GM21825 (cell line): ENCODE measurements around the gene CDKAL1.
"Not testable (repeated sequence)": the region's sequence is repeated elsewhere in the genome, so short reads cannot be mapped to it uniquely, and the experiment has no call there.

Experiments
- ATAC-seq: cut with Tn5 transposase; IDR thresholded peaks from one replicate; pipeline ENCODE4 v1.9.1; 2021; ENCODE audit warnings: mild to moderate bottlenecking, moderate library complexity; ENCODE audit not compliant: unreplicated experiment

Gene CDKAL1

GRCh38 chr6:20632696-20633095 is 98.4 kb downstream of the CDKAL1 start:
- no peak for ATAC-seq

GRCh38 chr6:20633566-20634340 is 99.5 kb downstream of the CDKAL1 start:
- ATAC-seq = no peak

GRCh38 chr6:20639161-20639560 is 104.9 kb downstream of the CDKAL1 start:
- ATAC-seq = no peak

DNA sequence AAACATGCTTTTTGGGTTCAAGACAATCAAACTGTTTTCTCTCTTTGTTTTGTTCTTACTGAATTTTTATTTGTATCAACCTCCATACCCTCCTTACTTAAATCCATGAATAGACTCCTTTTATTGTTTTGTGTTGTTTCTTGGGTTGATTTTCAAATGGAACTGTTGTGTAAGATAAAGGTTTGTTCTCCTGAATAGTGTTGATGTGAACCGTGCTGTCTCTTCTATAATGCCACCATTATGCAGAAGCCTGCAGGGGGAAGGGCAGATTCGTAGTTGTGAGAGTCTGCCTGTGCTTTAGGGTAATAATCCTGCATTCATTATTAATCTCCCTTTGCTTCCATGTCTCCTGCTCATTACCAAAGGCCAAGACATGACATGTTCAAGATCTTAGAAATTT is 105.9 kb downstream of the CDKAL1 start:
- no peak for ATAC-seq

GRCh38 chr6:20642441-20642840 is 108.2 kb downstream of the CDKAL1 start:
- ATAC-seq = no peak

DNA sequence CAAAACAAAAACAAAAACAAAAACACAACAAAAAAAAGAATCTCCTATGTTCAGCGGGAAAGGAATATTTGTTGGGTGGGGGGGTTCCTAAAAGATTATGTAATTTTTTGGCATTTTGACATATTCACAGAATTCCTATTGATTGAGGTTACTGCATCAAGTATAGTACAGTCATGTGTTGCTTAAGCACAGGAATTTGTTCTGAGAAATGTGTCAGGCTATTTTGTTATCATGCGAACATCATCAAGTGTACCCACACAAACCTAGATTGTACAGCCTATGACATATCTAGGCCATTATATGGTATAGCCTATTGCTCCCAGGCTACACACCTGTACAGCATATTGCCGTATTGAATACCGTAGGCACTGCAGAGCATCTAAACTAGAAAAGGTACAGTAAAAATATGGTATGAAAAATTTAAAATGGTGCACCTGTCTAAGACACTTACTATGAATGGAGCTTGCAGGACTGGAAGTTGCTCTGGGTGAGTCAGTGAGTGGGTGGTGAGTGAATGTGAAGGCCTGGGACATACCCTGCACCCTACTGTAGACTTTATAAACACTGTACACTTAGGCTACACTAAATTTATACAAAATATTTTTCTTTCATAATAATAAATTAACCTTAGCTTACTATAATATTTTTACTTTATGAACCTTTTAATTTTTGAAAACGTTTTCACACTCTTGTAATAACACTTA is 110.6 kb downstream of the CDKAL1 start:
- ATAC-seq = no peak

GRCh38 chr6:20645572-20645971 is 111.3 kb downstream of the CDKAL1 start:
- not testable (repeated sequence) for ATAC-seq

DNA sequence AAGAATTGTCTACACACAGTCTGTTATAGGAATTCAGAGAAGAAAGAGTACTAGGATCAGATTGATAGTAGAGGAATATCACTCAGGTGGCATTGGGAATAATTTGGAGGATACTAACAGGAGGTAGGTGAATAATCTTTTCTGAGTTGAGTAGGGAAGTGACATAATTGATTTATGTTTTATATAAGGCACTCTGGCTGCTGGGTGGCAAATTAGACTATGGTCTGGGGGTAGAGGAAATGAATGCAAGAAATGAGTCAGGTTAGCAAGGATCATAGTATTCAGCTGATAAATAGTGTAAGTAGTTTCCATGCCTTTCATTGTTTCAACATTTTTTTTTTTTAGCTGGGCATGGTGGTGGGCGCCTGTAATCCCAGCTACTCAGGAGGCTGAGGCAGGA is 113.3 kb downstream of the CDKAL1 start:
- ATAC-seq = no peak

DNA sequence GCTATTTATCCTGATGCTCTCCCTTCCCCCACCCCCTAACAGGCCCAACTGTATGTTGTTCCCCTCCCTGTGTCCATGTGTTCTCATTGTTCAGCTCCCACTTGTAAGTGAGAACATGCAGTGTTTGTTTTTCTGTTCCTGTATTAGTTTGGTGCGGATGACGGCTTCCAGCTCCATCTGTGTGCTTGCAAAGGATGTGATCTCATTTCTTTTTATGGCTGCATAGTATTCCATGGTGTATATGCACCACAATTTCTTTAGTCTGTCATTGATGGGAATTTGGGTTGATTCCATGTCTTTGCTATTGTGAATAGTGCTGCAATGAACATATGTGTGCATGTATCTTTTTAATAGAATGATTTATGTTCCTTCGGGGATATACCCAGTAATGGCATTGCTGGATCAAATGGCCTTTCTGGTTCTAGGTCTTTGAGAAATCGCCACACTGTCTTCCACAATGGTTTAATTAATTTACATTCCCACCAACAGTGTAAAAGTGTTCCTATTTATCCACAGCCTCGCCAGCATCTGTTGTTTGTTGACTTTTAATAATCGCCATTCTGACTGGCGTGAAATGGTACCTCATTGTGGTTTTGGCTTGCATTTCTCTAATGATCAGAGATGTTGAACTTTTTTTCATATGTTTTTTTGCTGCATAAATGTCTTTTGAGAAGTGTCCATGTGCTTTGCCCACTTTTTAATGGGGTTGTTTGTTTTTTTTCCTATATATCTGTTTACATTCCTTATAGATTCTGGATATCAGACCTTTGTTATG is 115.6 kb downstream of the CDKAL1 start:
- ATAC-seq = not testable (repeated sequence)

DNA sequence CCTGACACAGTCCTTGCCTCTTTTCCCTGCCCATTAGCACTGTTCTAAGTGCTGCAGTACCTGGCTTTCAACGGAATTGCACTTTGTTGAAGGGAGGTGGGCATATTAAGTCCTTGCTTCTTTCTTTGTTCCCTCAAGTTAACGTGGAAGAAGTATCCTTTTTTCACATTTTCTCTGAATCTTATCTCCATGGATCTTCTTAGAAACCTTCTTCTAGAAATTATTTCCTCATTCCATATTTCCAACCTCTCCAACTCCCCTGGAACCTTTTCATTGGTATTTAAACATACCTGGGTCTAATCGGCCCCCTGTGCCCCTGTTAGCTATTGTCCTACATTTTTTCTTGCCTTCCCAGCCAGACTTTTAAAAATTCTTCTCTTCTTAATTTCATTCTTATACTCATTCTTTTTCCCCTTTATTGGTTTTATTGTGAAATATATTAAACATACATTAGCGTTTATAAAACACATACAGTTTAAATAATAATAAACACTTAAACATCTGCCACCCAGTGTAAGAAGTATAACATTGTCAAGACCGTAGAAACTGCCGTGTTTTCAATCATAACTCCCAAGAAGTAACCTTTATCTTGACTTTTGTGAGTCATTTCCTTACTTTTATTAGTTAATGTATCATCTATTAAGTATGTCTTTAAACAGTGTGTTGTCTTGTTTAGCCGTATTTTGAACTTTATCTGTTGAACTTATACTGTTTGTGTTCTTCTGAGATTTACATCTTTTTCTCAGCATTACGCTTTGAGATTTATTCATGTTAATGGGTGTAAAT is 118.2 kb downstream of the CDKAL1 start:
- no peak for ATAC-seq

- no peak for ATAC-seq
Observed at GRCh38 chr6:20653085-20653479, 118.8 kb downstream of the CDKAL1 start.

DNA sequence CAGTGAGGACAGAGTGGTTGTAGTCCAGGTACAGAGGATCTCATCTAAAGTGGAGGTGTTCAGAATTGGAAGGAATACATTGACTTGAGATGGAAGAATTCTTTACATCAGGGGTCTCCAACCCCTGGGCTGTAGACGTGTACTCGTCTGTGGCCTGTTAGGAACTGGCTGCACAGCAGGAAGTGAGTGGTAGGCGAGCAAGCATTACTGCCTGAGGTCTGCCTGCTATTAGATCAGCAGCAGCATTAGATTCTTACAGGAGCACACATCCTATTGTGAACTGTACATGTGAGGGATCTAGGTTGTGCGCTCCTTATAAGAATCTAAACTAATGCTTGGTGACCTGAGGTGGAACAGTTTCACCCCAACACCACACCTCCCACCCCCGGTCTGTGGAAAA is 121.1 kb downstream of the CDKAL1 start:
- ATAC-seq = no peak

DNA sequence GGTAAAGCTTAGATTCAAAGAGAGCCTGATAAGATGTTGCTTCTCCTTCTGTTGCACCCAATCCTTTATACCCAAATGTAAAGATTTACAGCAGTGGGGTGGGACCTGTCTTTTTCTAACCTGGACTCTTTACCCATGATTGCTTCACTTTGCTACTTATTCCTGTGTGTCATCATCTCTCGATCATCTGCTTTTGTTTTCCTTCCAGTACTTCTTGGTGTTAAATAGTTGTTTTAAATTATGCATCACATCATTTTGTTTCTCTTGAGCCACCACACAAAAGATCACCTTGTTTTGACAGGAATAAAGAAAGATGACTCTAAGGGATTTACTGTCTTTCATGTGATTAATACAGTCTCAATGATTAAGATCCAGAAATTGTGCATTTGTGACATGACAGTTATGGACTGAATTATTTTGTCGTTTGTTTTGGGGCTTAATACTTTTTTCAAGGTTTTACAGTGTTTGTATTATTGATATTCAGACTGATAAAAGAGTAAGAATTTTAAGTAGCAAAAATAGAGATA is 123.1 kb downstream of the CDKAL1 start:
- ATAC-seq = no peak

- ATAC-seq = no peak
Observed at GRCh38 chr6:20658053-20658452, 123.8 kb downstream of the CDKAL1 start.

DNA sequence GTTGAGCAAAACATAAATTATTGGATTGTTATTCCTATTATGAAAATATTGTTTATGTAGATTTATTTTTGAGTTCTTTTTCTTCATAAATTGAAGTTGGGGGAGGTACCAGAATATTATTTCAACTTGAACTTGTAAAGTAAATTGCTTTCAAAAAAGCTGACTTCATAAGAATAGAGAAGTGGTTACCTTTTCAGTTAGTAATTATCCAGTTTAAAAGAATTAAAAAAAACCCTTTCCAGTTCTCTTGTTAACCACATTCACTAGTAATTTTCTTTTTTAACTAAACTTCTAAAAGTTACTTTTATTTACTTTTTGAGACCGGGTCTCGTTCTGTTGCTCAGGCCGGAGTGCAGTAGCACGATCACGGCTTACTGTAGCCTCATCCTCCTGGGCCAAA is 124.3 kb downstream of the CDKAL1 start:
- ATAC-seq = no peak

- no peak for ATAC-seq
Observed at GRCh38 chr6:20660534-20660933, 126.3 kb downstream of the CDKAL1 start.

GRCh38 chr6:20661721-20662120 is 127.5 kb downstream of the CDKAL1 start:
- no peak for ATAC-seq

GRCh38 chr6:20664250-20664649 is 130.0 kb downstream of the CDKAL1 start:
- no peak for ATAC-seq

- no peak for ATAC-seq
Observed at GRCh38 chr6:20665290-20665689, 131.0 kb downstream of the CDKAL1 start.

GRCh38 chr6:20669571-20670314 is 135.5 kb downstream of the CDKAL1 start:
- ATAC-seq = peak; percentile 94
